Gastrocnemius medialis (tissue), 4 donors: Measurements from ENCODE around the gene RASD1. TPM values are rescaled to one million over a fixed set of nuclear protein-coding genes. Genes with fewer than 3 reads are reported as not detected.

Source experiments
- ATAC-seq, 2 donors: fragments of 150-250 bp; one replicate each; pipeline ENCODE4 v1.9.1; 2016
- DNase-seq, 2 donors: peaks; one replicate each; pipeline ENCODE4 v3.0.0-alpha.2; 2019
- H3K27ac ChIP-seq, 4 donors: fragments of 200-600 bp; sonication (generic); 1 replicate in 1 of 4; 2 replicates in 3 of 4; pipeline ENCODE4 v1.5.1; 2016 to 2018; ENCODE audit warnings: mild to moderate bottlenecking in 2 of 4, moderate library complexity in 1 of 4
- H3K27me3 ChIP-seq, 3 donors: fragments of 200-600 bp; sonication (generic) in 2 of 3; 1 replicate in 1 of 3; 2 replicates in 2 of 3; pipeline versions ENCODE4 v1.5.1 to v1.6.0; 2016 to 2019; ENCODE audit warnings: mild to moderate bottlenecking in 1 of 3, moderate library complexity in 1 of 3
- H3K36me3 ChIP-seq, 2 donors: fragments of 200-600 bp; sonication (generic) in 1 of 2; one replicate each; pipeline ENCODE4 v1.5.1; 2017 to 2018
- H3K4me1 ChIP-seq, 2 donors: fragments of 200-600 bp; sonication (generic) in 1 of 2; one replicate each; pipeline ENCODE4 v1.5.1; 2016 to 2017; ENCODE audit warnings: mild to moderate bottlenecking in 2 of 2
- H3K4me3 ChIP-seq, 4 donors: fragments of 200-600 bp; sonication (generic) in 3 of 4; 1 replicate in 1 of 4; 2 replicates in 3 of 4; pipeline ENCODE4 v1.5.1; 2016 to 2019; ENCODE audit warnings: mild to moderate bottlenecking in 2 of 4
- H3K9me3 ChIP-seq, 3 donors: fragments of 200-600 bp; sonication (generic) in 2 of 3; 1 replicate in 1 of 3; 2 replicates in 2 of 3; pipeline ENCODE4 v1.5.1; 2016 to 2019
- CTCF ChIP-seq, 5 experiments: fragments of 450-650 bp in 3 of 5; fragments of 200-600 bp in 2 of 5; sonication (generic) in 2 of 5; IDR thresholded peaks in 4 of 5; conservative IDR thresholded peaks in 1 of 5; 1 replicate in 4 of 5; 2 replicates in 1 of 5; pipeline ENCODE4 v1.5.1; 2016 to 2019; ENCODE audit warnings: antibody characterized with exemption in 5 of 5, mild to moderate bottlenecking in 3 of 5, moderate library complexity in 3 of 5
- POLR2A ChIP-seq, 2 donors: fragments of 450-650 bp; IDR thresholded peaks; one replicate each; pipeline ENCODE4 v1.6.1; 2017; ENCODE audit warnings: antibody characterized with exemption in 2 of 2, mild to moderate bottlenecking in 2 of 2, moderate library complexity in 2 of 2
- in situ Hi-C, 4 donors: fragments of 200-750 bp; cut with MboI; loops; one replicate each; pipeline versions ENCODE4 v1.15.0 to v1.8.0; 2017; ENCODE audit warnings: low sequenced_read_pairs in 4 of 4
- intact Hi-C: fragments of 100-400 bp; cut with DNase I; formaldehyde crosslinking; loops from one replicate; pipeline ENCODE4 v1.15.1; 2023; ENCODE audit warnings: low total_unique reads
- total RNA-seq, 4 donors: library from RNA; depleted of rRNA; stranded (reverse); fragments of >200 nt; gene quantifications; one replicate each; pipeline versions ENCODE4 v1.1.0 to v1.2.3, GENCODE V29; 2016

Gene RASD1
- total RNA-seq, 4 donors from 2014 or later = 61.3 to 264 (median 102) TPM

- DNase-seq = no peak
- TF ChIP-seq POLR2A (IDR thresholded peaks at IDR 0.05) (no peak), CTCF (IDR thresholded peaks at IDR 0.05 in 4 of 5, conservative IDR thresholded peaks at IDR 0.05 in 1 of 5) (no peak)
Measured at GRCh38 chr17:17498606-17499301, 2.6 kb upstream of the RASD1 start.

GRCh38 chr17:17497845-17498520, 1.8 kb upstream of the RASD1 start:
- Histone ChIP-seq H3K4me1 (peaks cover 10 to 11% of the 10 kb centered on the region in 2 donors), H3K27ac (no peak overlapping the region), H3K36me3 (no peaks in the 10 kb centered on the region), H3K27me3 (no peaks in the 10 kb centered on the region), H3K9me3 (no peaks in the 10 kb centered on the region), H3K4me3 (no peak overlapping the region)
- ATAC-seq = no peak
- peak in 1 of 2 donors; percentile 10 for DNase-seq
- in situ Hi-C loops (loop anchor here (5.0 to 10.0 kb wide), 2 partner anchors 74 to 143 kb away; no protein-coding TSS in a partner anchor), intact Hi-C loops (loop anchor here (1.0 to 10.0 kb wide), 3 partner anchors 28 to 453 kb away; partner anchors contain the start of gene MPRIP)
- TF ChIP-seq CTCF (IDR thresholded peaks at IDR 0.05 in 4 of 5, conservative IDR thresholded peaks at IDR 0.05 in 1 of 5) (no peak), POLR2A (IDR thresholded peaks at IDR 0.05) (no peak)

More at GRCh38 chr17:17498606-17499301, 2.6 kb upstream of the RASD1 start:
- Histone ChIP-seq H3K9me3 (no peaks in the 10 kb centered on the region), H3K27me3 (no peaks in the 10 kb centered on the region), H3K4me3 (no peak overlapping the region), H3K36me3 (no peaks in the 10 kb centered on the region), H3K27ac (no peak overlapping the region), H3K4me1 (peaks cover 5 to 7% of the 10 kb centered on the region in 2 donors)
- intact Hi-C loops = loop anchor here (10.0 kb wide), 1 partner anchor 454 kb away; the partner anchor contains the start of gene MPRIP
- ATAC-seq = no peak
- in situ Hi-C loops = loop anchor here (5.0 to 10.0 kb wide), 2 partner anchors 74 to 144 kb away; no protein-coding TSS in a partner anchor

GRCh38 chr17:17497065-17497844, 1.1 kb upstream of the RASD1 start:
- DNase-seq = peak in 1 of 2 donors; percentile 14
- intact Hi-C loops (loop anchor here (1.0 to 10.0 kb wide), 3 partner anchors 29 to 452 kb away; partner anchors contain the start of gene MPRIP), in situ Hi-C loops (loop anchor here (5.0 to 10.0 kb wide), 2 partner anchors 75 to 142 kb away; no protein-coding TSS in a partner anchor)
- peak overlapping the region; percentile 80 to 93 (median 90) for H3K4me3 ChIP-seq
- no peaks in the 10 kb centered on the region for H3K27me3 ChIP-seq
- no peak for ATAC-seq
- TF ChIP-seq POLR2A (IDR thresholded peaks at IDR 0.05) (no peak), CTCF (IDR thresholded peaks at IDR 0.05 in 4 of 5, conservative IDR thresholded peaks at IDR 0.05 in 1 of 5) (no peak)
- no peaks in the 10 kb centered on the region for H3K9me3 ChIP-seq
- H3K36me3 ChIP-seq = no peaks in the 10 kb centered on the region
- H3K4me1 ChIP-seq = peaks cover 10 to 19% of the 10 kb centered on the region in 2 donors
- peak overlapping the region; percentile 82 to 97 (median 94) for H3K27ac ChIP-seq

GRCh38 chr17:17495536-17496188, 533 bp downstream of the RASD1 start:
- no peaks in the 10 kb centered on the region for H3K27me3 ChIP-seq
- intact Hi-C loops = loop anchor here (1.0 to 10.0 kb wide), 4 partner anchors 39 to 451 kb away; partner anchors contain the start of gene MPRIP
- in situ Hi-C loops = loop anchor here (5.0 to 10.0 kb wide), 2 partner anchors 77 to 141 kb away; no protein-coding TSS in a partner anchor
- H3K9me3 ChIP-seq = no peaks in the 10 kb centered on the region
- peak; percentile 16 to 17 for ATAC-seq
- no peak for TF ChIP-seq CTCF (IDR thresholded peaks at IDR 0.05 in 4 of 5, conservative IDR thresholded peaks at IDR 0.05 in 1 of 5)
- TF ChIP-seq POLR2A (IDR thresholded peaks at IDR 0.05) = no peak
- peak overlapping the region; percentile 80 to 93 (median 90) for H3K4me3 ChIP-seq
- no peak for DNase-seq
- peaks cover 16 to 30% of the 10 kb centered on the region in 2 donors for H3K4me1 ChIP-seq
- H3K27ac ChIP-seq = peak overlapping the region; percentile 82 to 97 (median 94)
- peaks cover 0 to 8% of the 10 kb centered on the region in 2 donors for H3K36me3 ChIP-seq
